H1 (cell line): Measurements from ENCODE around the gene PRKAA2.

Source experiments
- CREB1 ChIP-seq: IDR thresholded peaks from 2 replicates; pipeline ENCODE4 v1.6.1; 2012; ENCODE audit warnings: inconsistent platforms
- CTCF ChIP-seq, 3 experiments: IDR thresholded peaks; 1 replicate in 2 of 3; 2 replicates in 1 of 3; pipeline versions ENCODE4 v1.5.1 to v1.6.1; 2011; ENCODE audit warnings: low read length in 3 of 3, mild to moderate bottlenecking in 3 of 3, inconsistent platforms in 2 of 3, low read depth in 1 of 3, moderate library complexity in 1 of 3; ENCODE audit not compliant: insufficient read depth in 1 of 3; ENCODE audit errors: control extremely low read depth in 1 of 3
- POLR2AphosphoS5 ChIP-seq: IDR thresholded peaks from 2 replicates; pipeline ENCODE4 v1.6.1; 2011; ENCODE audit warnings: low read depth, low read length
- SP1 ChIP-seq: IDR thresholded peaks from 2 replicates; pipeline ENCODE4 v1.6.1; 2011; ENCODE audit warnings: low read depth, low read length
- SRF ChIP-seq: IDR thresholded peaks from 2 replicates; pipeline ENCODE4 v1.6.1; 2011; ENCODE audit warnings: mild to moderate bottlenecking, low read depth, low read length, moderate library complexity
- ZNF274 ChIP-seq: IDR thresholded peaks from 2 replicates; pipeline ENCODE4 v1.7.0; 2012; ENCODE audit warnings: low read length, borderline replicate concordance; ENCODE audit errors: extremely low read depth

GRCh38 chr1:56754708-56755479, 109.8 kb downstream of the PRKAA2 start:
- TF ChIP-seq CTCF (IDR thresholded peaks at IDR 0.05; ENCODE audit: control extremely low read depth in 1 of 3, insufficient read depth in 1 of 3, low read depth in 1 of 3, low read length in 3 of 3) (no peak), SRF (no peak), ZNF274 (no peak), POLR2AphosphoS5 (no peak), SP1 (no peak), CREB1 (no peak)
